ENCODE data around the gene PRG3. TPM values are rescaled to one million over a fixed set of nuclear protein-coding genes. Genes with fewer than 3 reads are reported as not detected.

PRG3 gene
- 0.31 TPM for total RNA-seq

- no peak for DNase-seq
Measured at GRCh38 chr11:57380975-57381374, at the start of gene PRG3. Gene PRG3 (minus strand): TSS chr11:57381150. CDS start chr11:57380708, 442 bp downstream.

GRCh38 chr11:57429946-57430345 is 49.0 kb upstream of the PRG3 start:
- no peak for DNase-seq

- no peak for DNase-seq
Measured at GRCh38 chr11:57428643-57429042, 47.7 kb upstream of the PRG3 start.

GRCh38 chr11:57427727-57428082 is 46.8 kb upstream of the PRG3 start:
- DNase-seq: peak; percentile 11

GRCh38 chr11:57426929-57427726 is 46.2 kb upstream of the PRG3 start, which contains the start of gene SLC43A3:
Gene SLC43A3 (minus strand): TSS chr11:57427121. CDS start chr11:57426172, 949 bp downstream.
- no peak for DNase-seq

- no peak for DNase-seq
Measured at GRCh38 chr11:57426439-57426928, 45.5 kb upstream of the PRG3 start.

- no peak for DNase-seq
Measured at GRCh38 chr11:57425565-57426438, 44.9 kb upstream of the PRG3 start.

GRCh38 chr11:57424792-57425564 is 44.0 kb upstream of the PRG3 start:
- no peak for DNase-seq

- no peak for DNase-seq
Measured at GRCh38 chr11:57424137-57424791, 43.3 kb upstream of the PRG3 start.

GRCh38 chr11:57422669-57423068 is 41.7 kb upstream of the PRG3 start:
- DNase-seq: no peak

- DNase-seq: no peak
Measured at GRCh38 chr11:57421805-57422204, 40.9 kb upstream of the PRG3 start.

GRCh38 chr11:57421066-57421465 is 40.1 kb upstream of the PRG3 start:
- DNase-seq: no peak

GRCh38 chr11:57419146-57419545 is 38.2 kb upstream of the PRG3 start:
- no peak for DNase-seq

GRCh38 chr11:57418131-57418530 is 37.2 kb upstream of the PRG3 start:
- no peak for DNase-seq

- DNase-seq: no peak
Measured at GRCh38 chr11:57417056-57417455, 36.1 kb upstream of the PRG3 start.

- DNase-seq: no peak
Measured at GRCh38 chr11:57416436-57416835, 35.5 kb upstream of the PRG3 start.

- no peak for DNase-seq
Measured at GRCh38 chr11:57414612-57415212, 33.8 kb upstream of the PRG3 start.

- DNase-seq: no peak
Measured at GRCh38 chr11:57413681-57414080, 32.7 kb upstream of the PRG3 start.

- no peak for DNase-seq
Measured at GRCh38 chr11:57410287-57410686, 29.3 kb upstream of the PRG3 start.

- DNase-seq: no peak
Measured at GRCh38 chr11:57409321-57410100, 28.6 kb upstream of the PRG3 start.

GRCh38 chr11:57408771-57409170 is 27.8 kb upstream of the PRG3 start:
- DNase-seq: no peak

All from occipital lobe (tissue), 2 donors.